HG03571 (cell line): ENCODE results near the gene SMAD6.

Experiments
- ATAC-seq: cut with Tn5 transposase; IDR thresholded peaks from one replicate; pipeline ENCODE4 v1.9.1; 2021; ENCODE audit not compliant: unreplicated experiment

Gene SMAD6

DNA sequence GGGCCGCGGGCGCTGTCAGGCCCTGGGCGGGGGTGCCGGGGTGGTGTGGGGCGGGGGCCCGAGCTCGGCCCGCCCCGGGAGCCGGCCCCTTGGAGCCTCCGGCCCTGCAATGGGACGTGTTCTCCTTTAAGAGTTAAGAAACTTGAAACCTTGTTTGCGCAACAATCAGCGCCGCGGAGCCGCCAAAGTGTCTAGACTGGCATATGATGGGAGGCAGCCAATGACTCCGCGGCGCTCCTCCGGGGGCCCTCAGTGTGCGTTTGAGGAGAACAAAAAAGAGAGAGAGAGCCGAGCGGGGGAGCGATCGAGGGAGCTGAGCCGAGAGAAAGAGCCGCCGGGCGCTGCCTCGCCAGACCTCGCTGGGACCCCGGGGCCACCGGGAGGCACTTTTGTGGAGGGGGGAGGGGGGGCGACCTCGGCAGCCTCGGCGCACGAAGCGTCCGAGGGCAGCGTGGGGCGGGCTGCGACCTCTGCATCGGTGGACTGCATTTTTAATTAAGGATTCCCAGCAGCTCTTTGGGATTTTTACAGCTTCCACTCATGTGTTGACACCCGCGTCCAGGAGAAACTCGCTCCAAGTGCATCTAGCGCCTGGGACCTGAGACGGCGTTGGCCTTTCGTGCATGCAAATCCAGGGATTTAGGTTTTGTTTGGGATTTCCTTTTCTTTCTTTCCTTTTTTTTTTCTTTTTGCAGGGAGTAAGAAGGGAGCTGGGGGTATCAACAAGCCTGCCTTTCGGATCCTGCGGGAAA is at the start of gene SMAD6:
SMAD6 (plus strand) TSS at position 202 of the 752 bp plus-strand sequence. CDS start 1,023 bp downstream, outside the sequence.
- ATAC-seq: no peak

DNA sequence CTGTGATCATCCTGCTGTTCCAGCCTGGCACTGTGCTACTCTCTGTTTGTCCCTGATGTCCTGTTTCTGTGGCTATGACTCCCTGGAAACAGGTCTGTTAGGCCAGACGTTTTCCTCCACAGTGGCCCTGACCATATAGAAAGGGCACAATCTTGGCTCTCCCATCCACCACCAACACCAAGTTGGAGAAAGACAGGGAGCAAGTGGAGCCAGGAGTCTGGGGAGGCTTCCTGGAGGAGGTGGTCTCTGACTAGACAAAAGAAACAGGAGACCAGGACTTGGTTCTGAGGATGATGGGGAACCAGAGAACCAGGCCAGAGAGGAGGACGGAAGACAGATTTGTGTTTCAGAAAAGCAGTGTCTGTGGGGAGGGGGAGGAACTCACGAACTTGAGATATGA is 49.2 kb upstream of the SMAD6 start:
- ATAC-seq: no peak

DNA sequence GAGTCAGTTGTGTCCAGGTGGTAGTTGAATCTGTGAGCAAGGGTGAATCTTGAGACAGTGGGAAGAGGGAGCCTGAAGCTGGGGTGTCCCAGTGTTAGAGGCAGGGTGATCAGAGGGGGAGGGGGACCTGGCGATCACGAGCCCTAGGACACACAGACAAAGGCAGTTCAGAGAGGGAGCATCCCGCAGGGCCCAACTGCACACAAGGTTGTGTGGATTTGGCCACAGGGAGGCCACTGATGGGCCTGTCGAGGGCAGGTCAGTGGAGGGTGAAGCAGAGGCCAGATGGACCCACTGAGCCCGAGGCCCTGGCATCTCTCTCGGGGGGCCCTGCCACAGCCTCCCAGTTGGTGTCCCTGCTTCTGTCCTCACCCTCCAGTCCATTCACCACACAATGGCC is 48.6 kb upstream of the SMAD6 start:
- no peak for ATAC-seq

DNA sequence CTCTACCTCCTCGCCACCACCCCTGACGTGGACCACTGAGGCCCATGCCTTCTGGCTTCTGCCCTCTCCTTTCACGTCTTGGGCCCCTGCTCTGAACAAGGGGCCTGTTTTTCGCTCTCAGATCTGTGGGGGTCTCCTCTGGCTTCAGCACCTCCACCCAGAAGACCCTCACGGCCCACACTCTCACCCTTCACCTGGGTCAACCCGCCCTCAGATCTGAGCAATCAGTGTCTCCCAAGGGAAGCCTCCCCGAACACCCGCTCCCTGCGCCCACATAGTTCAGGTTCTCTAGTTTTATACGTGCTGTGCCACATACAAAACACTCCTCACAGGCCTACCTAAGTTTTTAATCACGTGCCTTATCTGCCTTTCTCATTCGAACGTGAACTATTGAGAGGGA is 48.2 kb upstream of the SMAD6 start:
- ATAC-seq: no peak

DNA sequence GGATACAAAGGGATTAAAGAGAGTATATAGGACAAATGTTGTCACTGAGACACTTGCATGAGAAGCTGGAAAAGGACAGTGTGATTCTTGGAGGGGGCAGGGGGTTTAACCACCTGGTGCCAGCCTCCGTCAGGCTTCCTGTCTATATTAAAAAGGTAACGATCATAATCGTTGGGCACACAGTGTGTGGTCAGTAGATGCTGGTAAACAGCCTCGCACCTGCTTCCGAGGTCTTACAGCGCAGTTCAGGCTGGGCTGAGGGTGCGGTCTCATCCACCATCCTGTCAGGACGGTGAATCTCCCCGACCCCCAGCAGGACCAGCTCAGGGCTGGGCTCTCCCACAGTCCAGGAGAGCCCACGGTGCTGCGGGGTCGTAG is 47.7 kb upstream of the SMAD6 start:
- ATAC-seq: no peak

DNA sequence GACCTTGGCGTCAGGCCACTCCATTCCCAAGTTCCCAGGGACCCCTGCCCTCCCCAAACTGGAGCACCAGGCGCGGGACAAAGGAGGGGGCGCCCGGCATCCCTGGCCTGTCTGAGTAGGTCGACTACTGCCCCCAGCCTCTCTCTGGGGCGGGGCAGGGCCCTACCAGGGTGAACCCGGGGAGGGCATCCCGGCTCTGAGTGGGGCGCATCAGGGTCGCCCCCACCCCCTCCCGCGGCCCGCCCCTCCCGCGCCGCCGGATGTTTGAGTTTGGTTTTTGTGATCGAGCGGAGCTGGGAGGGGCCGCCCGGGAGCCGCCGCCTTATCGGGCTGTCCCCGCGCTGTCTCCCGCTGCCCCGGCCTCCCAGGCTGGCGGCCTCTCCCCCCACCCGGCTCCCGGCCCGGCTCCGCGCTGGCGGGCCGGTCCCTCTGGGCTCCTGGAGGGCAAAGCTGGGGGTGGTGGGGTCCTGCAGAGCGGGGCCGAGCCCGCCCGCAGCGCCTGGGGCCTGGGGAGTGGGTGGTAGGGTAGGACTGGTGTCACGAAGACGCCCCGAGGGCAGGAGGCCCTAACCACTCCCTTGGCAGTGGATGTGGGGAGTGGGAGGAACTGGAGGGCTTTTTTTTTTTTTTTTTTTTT is 47.2 kb upstream of the SMAD6 start:
- ATAC-seq: no peak

DNA sequence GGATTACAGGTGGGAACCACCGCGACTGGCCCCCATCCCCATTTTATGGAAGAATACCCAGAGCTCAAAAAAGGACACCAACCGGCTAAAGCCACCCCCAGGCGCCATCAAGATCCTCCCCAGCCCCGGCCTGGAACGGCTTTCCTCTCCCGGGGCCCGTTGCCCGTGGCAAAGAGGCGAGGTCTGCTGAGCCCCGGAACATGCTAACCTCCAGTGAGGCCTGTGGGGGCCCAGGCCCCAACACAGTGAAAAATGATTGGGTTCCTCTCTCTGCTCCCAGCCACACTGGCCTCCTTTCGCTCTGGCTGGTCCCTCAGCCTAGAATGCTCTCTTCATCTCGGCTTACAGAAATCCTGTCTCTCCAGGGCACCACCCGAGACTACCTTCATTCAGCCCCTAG is 46.5 kb upstream of the SMAD6 start:
- no peak for ATAC-seq

DNA sequence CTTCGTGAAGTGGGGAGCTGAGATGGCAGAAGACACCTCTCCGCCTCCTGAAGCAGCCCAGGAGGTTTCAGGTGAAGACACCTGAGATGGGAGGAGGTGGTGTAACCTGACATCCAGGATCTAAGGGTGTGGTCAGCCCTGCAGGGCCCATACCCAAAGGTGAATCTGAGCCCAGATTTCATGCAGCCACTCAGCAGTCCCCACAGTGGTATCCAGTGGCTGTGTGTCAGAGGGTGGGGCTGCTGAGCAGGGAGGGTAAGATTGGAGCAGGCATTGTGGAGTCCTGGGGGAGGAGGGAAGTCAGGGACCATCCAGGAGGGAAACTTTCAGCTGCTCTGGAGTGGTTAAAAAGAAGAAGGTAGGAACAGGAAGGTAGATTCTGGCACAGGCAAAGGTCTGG is 46.0 kb upstream of the SMAD6 start:
- ATAC-seq: no peak

DNA sequence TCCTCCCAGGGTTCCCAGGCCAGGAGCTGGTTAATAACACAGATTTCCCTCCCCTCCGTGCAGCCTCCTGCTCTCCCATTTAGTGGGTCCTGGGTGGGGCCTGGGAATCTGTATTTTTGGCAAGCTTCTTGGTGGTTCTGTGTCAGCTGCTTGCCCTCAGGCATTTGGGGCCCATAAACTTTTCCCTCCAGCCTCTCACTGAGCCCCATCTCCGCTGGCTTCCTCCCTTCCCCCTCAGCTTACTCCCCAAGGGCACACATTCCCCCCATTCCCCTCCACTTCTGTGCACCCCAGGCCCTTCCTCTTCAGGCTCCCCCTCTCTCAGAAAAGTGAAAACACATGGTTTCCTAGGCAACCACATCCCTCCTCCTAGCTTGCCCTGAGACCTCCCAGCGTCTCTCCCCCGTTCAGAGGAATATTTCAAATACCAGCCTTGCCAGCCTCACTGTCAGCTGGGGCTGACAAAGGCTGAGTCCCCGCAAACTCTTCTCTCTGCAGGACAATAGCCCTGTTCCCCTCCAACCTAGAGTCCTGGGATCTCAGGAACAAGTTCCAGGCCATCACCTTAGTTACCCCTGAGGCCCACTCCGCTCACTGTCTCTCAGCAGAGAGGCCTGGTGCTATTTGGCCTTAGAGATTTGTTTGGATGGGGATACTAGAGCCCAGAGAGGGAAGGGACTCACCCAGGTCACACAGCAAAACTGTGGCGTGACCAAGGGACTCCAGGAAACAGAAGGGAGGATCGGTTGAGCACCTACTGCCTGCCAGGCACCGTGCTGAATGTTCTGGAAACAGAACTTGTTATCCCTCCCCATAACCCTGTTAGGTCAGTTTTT is 44.6 kb upstream of the SMAD6 start:
- no peak for ATAC-seq

DNA sequence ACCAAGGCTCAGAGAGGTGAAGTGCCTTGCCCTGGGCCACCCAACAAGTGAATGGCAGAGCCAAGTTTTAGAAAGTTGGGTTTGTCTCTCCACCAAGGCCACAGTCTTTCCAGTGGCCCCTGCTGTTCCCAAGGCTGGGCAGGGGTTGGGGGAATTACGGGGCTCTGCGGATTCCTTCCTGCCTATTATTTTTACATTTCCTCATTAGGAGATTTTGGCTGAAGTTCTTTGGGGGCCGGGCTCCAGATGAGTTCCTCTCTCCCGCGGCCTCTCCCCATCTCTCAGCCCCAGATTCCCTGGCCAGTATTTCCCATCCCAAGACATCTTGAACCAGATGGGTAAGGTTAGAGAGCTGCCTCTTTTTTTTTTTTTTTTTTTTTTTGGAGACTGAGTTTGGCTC is 44.0 kb upstream of the SMAD6 start:
- ATAC-seq: no peak

DNA sequence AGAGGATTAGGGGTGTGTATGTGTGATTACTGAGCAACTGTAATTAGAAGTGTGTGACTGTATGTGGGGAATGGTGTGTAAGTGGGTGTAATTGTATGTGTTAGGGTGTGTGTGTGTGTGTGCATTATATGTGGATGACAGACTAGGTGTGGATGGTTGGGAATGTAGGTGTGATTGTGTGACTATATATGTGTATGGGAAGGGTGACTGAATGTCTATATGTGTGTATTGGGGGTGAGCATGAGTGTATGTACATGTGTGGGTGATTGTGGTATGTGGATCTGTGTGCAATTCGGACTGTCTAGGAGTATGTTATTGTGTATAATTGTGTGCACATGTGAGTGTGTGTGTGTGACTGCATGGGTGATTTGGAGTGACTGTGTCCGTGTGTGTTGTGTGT is 43.2 kb upstream of the SMAD6 start:
- no peak for ATAC-seq

DNA sequence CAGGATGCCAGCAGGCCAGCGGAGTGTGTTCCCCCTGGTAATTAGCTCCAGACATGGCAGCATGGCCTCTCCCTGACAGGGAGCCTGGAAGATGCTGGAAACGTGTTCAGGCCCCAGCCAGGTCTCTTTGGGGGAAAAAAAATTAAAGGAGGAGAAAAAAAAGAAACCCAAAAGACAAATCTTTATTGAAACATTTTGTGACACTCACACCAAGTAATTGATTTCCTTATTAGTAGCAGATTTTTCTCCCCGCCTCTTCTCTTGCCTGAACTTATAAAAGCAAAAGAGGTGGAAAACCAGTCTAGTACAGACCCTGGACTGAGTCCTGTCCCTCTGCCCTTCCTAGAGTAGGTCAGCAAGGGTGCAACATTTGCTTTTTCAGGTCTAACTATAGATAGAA is 42.7 kb upstream of the SMAD6 start:
- ATAC-seq: no peak

DNA sequence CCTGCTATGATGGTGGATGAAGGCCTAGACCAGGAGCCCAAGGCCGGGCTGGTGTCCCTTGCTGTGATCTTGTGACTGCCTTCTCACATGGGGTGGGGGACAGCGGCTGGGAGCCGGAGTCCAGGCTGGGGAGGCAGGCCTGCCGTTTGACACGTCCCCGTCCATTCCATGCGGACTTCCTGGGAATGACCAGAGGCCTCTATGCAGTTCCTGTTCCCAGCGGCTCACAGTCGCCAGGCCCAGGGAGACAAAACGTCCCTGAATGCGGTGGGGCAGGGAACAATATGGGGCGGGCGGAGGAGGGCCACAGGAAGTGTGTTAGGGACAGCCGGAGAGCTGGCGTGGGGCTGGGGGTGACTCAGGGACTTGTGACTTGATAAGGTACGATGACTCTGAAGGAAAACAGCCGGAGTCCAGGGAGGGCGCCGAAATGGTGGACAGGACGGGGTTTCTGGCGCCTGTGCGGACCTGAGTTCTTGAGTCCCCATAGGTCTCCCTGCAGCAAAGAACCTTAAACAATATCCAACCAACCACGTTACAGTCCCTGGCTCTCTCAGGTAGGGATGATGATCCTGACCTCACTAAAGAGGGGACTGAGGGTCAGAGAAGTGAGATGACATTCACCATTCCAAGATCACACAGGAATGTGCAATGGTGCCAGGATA is 40.5 kb upstream of the SMAD6 start:
- ATAC-seq: no peak

DNA sequence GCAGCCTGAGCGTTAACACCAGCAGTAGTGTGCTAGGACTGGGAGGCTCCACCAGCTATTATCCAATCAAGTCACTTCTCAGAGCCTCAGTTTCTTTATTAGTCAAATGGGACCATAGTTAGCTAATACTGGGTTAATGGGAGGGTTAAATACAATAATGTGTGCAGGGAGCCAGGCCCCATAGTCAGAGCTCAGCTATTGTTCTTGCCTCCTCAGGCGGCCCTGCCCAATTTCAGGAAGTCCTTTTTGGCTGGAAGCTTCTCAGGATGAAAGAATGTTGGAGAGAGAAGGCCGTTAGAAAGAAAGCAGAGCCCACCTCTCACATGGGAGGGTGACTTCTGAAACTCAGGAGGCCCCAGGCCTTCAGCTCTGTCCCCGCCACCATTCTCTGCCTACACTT is 39.5 kb upstream of the SMAD6 start:
- no peak for ATAC-seq

DNA sequence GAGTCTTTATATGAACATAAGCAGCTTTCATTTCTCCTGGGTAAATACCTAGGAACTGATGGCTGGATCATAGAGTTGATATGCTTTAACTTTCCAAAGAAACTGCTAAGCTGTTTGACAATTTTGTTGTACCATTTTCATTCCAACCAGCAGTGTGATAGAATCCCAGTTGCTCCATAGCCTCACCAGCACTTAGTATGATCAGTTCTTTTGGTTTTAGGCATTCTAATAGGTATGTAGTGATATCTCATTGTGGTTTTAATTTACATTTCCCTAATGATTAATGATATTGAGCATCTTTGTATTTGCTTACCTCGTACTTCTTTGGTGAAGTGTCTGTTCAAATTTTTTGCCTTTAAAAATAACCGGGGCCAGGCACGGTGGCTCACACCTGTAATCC is 38.4 kb upstream of the SMAD6 start:
- no peak for ATAC-seq

DNA sequence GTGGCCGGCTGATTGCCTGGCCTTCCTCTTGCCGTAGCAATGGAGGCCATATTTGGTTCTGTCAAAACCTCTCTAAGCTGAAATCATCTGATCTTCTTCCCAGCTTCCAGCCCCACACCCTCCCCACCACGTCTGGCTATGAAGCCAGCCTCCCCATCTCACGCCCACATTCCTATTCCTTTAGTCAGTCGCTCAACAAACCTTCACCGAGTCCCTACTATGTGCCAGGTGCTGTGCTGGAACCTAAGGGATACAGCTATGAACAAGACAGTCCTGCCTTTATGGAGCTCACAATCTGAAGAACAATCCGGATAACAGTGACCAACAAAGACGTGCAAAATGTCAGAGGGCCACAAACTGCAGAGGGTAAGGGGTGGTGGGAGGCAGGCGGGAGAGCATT is 31.9 kb upstream of the SMAD6 start:
- ATAC-seq: no peak

DNA sequence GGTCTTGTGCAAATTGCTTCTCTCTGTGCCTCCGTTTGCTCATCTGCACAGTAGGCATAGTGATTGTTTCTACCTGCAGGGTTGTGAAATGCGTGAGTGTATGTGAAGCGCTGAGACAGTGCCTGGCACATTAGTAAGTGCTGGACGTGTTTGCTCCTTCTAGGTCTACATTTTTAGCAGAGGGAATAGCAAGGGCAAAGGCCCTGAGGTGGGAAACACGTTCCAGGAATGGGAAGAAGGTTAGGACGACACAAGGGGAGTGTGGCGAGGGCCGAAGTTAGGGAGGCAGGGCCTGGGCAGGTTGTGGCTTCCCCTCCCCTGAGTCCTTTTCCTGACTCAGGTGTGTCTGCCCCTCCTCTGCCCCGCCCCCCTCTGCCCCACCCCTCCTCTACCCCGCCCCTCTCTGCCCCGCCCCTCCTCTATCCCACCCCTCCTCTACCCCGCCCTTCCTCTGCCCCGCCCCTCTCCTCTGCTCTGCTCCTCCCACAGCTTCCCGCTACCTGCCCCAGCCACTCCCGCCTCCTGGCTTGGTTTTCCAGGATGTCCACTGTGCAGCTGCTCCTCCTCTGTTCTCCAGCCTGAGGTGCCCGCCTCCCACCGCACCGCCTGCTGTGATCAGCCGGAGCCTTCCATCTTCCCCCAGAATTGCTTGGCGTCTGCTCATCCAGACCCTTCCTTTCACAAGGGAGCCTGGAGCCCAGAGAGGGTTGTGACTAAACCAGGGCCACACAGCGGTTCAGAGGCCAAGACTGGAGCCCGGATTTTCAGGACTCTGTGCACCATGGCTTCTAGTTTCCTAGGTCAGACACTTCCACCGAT is 31.1 kb upstream of the SMAD6 start:
- no peak for ATAC-seq

DNA sequence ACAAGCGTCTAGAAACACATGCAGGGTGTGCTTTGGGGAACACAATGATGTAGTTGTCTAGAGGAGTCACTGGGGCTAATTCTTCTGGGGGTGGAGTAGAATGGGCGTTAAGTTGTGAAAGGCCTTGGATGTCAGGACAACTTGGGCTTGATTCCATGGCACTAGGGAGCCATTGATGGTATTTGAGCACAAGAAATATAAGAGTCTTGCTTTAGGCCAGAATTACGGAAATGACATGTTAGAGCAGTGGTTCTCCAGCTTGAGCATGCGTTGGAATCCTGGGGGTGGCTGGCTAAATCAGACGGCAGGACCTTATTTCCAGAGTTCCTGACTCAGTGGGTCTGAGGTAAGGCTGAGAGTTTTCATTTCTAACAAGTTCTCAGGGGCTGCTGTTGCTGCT is 29.2 kb upstream of the SMAD6 start:
- ATAC-seq: no peak

DNA sequence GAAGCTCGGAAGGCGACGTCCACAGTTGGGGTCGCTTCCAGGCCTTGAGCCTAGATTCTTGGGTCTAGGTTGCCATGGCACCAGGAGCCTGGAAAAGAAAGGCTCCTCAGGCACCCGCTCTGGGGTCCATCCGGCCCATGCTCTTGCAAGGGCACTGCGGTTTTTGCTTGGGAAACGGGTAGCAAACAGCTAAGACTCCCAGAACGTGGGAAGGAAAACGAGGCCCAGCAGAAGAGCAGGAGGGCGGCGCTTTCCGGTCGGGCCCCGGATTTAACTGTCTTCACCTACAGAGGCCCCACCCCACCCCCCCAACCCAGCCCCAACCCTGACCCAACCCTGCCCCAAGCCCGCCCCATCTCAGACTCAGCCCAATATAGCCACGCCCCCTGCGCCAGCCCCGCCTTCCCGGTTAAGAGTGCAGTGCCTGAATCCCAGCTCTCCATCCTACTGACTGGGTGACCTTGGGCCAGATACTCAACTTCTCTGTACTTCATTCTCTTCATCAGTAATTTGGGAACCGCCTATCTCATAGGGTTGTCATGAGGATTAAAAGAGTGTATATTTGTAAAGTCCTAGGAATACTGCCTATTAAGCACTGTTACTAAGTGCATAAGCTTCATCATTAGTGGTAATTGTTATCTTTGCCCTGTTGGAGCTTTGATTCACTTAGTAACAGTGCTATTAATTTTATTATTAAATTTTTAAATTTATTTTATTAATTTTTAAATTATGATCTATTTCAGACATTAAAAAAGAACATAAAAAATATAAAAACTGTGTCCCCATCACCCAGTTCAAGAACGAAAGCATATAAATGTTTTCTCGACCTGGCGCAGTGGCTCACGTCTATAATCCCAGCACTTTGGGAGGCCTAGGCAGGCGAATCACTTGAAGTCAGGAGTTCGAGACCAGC is 28.4 kb upstream of the SMAD6 start:
- ATAC-seq: no peak

DNA sequence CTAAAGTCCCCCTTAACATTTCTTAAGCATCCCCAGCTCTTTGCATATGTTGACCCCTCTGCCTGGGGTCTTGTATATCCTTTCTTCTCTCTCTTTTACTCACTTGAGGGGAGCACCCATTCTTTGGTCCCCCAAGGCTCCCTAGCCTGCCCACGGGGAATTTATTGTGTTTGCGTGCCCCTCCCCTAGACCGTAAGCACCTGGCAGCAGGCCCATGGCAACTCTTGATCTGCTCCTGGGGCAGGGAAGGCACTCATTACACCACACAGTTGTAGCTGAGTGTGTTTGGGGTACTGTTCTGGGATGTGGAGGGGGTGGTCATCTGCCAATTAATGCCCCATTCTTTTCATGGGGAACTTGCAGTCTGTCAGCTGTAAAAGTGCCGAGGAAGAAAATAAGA is 27.3 kb upstream of the SMAD6 start:
- ATAC-seq: no peak
